ENCODE results near the gene VAMP8. TPM values are rescaled to one million over a fixed set of nuclear protein-coding genes. Genes with fewer than 3 reads are reported as not detected.
A peak's percentile ranks its signal among the peaks of the same experiment; 100 is the strongest.
"Not testable (repeated sequence)": the region's sequence is repeated elsewhere in the genome, so short reads cannot be mapped to it uniquely, and the experiment has no call there.

The VAMP8 gene
- 12.8 TPM for polyA plus RNA-seq (ENCODE audit: insufficient read length)

DNA sequence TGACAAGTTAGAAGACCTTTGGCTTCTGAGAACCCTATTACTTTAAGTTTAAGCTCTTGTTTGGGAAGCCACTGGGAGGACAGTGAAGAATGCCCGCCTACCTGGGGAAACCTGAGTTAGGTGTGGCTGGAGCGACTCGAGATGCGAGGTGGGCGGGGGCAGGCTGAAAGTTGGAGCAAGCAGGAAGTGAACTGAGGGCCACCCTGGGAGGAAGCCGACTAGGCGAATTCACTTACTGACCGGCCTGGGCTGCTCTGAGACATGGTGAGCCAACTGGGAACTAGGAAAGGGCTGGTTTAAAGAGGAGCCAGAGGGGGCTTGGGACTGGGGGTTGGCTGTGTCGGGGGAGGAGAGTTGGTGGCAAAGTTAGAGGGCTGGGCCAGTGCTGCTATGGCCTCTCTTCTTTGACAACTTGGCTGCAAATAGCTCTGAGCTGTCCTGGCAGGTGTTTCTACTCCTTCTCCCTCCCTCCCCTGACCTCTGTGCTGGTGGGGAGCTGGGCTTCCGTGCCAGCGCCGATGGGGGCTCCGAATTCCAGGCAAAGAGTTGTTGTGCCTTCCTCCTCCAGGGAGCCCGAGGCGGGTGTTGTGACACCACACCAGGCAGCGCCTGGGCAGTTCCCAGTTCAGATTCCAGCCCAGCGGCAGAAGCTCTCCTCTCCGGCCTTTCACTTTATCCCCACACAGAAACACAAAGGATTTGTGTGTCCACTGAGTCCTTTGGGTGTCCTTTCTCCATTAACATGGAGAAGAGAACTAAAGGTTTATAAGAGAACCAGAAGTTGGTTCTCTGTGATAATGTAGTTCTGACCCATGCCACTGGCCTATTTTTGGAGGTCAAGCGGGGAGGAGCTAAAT is at the start of gene VAMP8:
VAMP8 (plus strand) TSS at position 201 of the 857 bp plus-strand sequence; CDS start at position 262, 61 bp downstream.
- DNase-seq (ENCODE audit: low read depth): no peak

DNA sequence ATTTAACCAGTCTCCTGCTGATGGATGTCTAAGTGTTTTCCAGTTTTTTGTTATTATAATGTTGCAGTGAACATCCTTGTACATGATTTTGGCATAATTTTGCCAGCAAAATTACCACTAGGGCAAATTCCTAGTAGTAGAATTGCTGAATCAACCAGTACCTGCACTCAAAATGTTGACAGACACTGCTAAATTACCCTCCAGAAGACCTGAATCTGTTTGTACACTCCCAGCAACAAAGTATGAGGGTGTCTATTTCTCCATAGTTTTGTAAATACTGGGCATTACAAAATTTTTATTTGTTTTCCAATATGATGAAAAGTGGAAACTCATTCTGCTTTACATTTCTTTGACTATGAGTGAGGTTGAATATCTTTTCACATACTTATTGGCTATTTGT is 49.6 kb upstream of the VAMP8 start:
- no peak for DNase-seq (ENCODE audit: low read depth)

- DNase-seq (ENCODE audit: low read depth): no peak
Observed at GRCh38 chr2:85528355-85528754, 49.0 kb upstream of the VAMP8 start.

- DNase-seq (ENCODE audit: low read depth): no peak
Observed at GRCh38 chr2:85529809-85530208, 47.6 kb upstream of the VAMP8 start.

GRCh38 chr2:85531589-85531988 is 45.8 kb upstream of the VAMP8 start:
- no peak for DNase-seq (ENCODE audit: low read depth)

- no peak for DNase-seq (ENCODE audit: low read depth)
Observed at GRCh38 chr2:85534099-85534498, 43.3 kb upstream of the VAMP8 start.

- DNase-seq (ENCODE audit: low read depth): no peak
Observed at GRCh38 chr2:85534881-85535280, 42.5 kb upstream of the VAMP8 start.

- no peak for DNase-seq (ENCODE audit: low read depth)
Observed at GRCh38 chr2:85536479-85536878, 40.9 kb upstream of the VAMP8 start.

- no peak for DNase-seq (ENCODE audit: low read depth)
Observed at GRCh38 chr2:85537600-85538506, 39.5 kb upstream of the VAMP8 start.

DNA sequence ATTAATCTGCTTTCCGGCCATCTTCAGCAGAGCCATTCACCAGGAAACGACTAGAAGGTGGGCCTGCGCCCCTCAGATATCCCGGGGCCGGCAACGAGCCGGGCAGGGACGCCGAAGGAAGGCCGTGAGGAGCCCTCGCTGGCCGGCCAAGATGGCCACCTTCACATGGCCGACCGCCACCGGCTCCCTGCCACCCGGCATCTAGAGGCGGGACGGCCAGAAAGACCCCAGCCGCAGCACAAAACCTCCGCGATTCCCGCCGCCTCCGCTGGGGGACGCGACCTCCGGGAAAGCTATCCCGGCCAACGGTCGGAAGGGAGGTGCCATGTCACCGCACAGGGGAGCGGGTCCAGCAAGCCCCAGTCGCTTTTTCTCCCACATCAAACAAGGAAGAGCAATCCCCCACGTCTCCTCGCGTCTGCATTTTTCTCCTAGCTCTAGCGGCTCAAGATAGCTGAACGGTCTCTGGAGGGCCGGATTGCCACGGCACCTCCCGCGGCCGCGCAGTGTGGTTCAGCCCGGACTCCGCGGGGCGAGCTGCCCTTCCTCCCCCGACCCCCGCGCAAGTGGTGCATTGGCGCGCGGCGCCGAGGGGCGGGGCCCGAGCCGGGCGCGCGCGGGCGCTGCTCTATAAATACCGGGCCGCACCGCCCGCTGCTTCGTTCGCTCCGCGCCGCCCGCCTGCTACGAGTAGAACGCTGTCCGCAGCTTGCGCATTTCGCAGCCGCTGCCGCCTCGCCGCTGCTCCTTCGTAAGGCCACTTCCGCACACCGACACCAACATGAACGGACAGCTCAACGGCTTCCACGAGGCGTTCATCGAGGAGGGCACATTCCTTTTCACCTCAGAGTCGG is 38.7 kb upstream of the VAMP8 start, which contains the start of gene MAT2A:
MAT2A (plus strand) TSS at position 662 of the 854 bp plus-strand sequence; CDS start at position 782, 120 bp downstream.
- peak; percentile 73 for DNase-seq (ENCODE audit: low read depth)

- DNase-seq (ENCODE audit: low read depth): no peak
Observed at GRCh38 chr2:85539361-85540132, 37.8 kb upstream of the VAMP8 start.

GRCh38 chr2:85540133-85540648 is 37.2 kb upstream of the VAMP8 start:
- no peak for DNase-seq (ENCODE audit: low read depth)

- no peak for DNase-seq (ENCODE audit: low read depth)
Observed at GRCh38 chr2:85541262-85541661, 36.1 kb upstream of the VAMP8 start.

DNA sequence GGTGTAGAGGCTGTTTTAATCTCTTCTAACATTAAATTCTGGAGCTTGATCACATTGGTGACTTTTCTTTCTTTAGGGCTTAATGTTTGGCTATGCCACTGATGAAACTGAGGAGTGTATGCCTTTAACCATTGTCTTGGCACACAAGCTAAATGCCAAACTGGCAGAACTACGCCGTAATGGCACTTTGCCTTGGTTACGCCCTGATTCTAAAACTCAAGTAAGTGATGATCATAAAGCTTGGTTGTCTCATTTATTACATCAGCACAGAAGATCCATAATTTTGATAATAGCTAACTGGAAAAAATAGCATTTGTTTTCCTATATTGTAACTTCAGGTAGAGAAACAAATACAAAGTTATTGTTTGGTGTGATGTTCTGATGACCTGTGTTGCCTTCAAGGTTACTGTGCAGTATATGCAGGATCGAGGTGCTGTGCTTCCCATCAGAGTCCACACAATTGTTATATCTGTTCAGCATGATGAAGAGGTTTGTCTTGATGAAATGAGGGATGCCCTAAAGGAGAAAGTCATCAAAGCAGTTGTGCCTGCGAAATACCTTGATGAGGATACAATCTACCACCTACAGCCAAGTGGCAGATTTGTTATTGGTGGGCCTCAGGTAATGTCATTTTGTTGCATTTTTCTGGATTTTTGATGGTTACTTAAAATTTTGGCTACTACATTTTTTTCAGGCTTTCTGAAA is 35.5 kb upstream of the VAMP8 start:
- no peak for DNase-seq (ENCODE audit: low read depth)

DNA sequence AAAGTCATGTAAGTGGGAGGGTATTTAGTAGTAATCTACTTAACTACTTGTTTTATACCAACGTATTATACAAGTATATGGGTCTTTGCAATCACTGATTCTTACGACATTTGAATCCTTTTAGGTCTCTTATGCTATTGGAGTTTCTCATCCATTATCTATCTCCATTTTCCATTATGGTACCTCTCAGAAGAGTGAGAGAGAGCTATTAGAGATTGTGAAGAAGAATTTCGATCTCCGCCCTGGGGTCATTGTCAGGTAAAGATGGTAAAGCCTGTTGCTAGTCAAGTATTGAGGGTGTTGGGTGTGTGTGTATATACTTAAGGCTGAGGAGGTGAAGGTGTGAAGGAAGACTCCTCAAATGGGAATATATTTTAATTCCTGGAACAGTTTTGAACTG is 34.6 kb upstream of the VAMP8 start:
- DNase-seq (ENCODE audit: low read depth): no peak

DNA sequence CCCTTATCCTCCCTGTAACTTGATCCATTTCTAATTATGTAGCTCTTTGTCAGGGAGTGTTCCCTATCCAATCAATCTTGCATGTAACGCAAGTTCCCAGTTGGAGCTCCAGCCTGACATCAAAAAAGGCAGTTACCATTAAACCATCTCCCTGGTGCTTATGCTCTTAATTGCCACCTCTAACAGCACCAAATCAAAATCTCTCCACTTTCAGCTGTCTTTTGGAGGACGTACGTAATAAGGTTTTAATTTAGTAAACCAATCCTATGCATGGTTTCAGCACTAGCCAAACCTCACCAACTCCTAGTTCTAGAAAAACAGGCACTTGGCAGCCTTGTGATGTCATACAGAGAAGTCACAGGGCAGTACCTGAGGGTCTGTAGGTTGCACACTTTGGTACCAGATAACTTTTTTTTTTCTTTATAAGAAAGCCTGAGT is 33.1 kb upstream of the VAMP8 start:
- not testable (repeated sequence) for DNase-seq (ENCODE audit: low read depth)

- not testable (repeated sequence) for DNase-seq (ENCODE audit: low read depth)
Observed at GRCh38 chr2:85544915-85545779, 32.2 kb upstream of the VAMP8 start.

GRCh38 chr2:85545780-85546240 is 31.6 kb upstream of the VAMP8 start:
- no peak for DNase-seq (ENCODE audit: low read depth)

All from forelimb muscle (tissue), 1 donor.